ENCODE data around the gene NKX1-1. TPM values are rescaled to one million over a fixed set of nuclear protein-coding genes. Genes with fewer than 3 reads are reported as not detected.

NKX1-1 gene
- total RNA-seq, 1 donor from 2014 or later: not detected

- Mint-ChIP-seq H3K27ac (no peak overlapping the region), H3K27me3 (no peaks in the 10 kb centered on the region), H3K9me3 (peaks cover 10% of the 10 kb centered on the region), H3K4me1 (ENCODE audit: unreplicated experiment) (no peaks in the 10 kb centered on the region), H3K36me3 (peaks cover 18% of the 10 kb centered on the region), H3K4me3 (no peak overlapping the region)
- TF ChIP-seq, protein P1, sequence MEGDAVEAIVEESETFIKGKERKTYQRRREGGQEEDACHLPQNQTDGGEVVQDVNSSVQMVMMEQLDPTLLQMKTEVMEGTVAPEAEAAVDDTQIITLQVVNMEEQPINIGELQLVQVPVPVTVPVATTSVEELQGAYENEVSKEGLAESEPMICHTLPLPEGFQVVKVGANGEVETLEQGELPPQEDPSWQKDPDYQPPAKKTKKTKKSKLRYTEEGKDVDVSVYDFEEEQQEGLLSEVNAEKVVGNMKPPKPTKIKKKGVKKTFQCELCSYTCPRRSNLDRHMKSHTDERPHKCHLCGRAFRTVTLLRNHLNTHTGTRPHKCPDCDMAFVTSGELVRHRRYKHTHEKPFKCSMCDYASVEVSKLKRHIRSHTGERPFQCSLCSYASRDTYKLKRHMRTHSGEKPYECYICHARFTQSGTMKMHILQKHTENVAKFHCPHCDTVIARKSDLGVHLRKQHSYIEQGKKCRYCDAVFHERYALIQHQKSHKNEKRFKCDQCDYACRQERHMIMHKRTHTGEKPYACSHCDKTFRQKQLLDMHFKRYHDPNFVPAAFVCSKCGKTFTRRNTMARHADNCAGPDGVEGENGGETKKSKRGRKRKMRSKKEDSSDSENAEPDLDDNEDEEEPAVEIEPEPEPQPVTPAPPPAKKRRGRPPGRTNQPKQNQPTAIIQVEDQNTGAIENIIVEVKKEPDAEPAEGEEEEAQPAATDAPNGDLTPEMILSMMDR (conservative IDR thresholded peaks at IDR 0.05): no peak
- DNase-seq (ENCODE audit: extremely low spot score, unreplicated experiment): no peak
Measured at GRCh38 chr4:1384675-1385372, 21.4 kb downstream of the NKX1-1 start.

DNA sequence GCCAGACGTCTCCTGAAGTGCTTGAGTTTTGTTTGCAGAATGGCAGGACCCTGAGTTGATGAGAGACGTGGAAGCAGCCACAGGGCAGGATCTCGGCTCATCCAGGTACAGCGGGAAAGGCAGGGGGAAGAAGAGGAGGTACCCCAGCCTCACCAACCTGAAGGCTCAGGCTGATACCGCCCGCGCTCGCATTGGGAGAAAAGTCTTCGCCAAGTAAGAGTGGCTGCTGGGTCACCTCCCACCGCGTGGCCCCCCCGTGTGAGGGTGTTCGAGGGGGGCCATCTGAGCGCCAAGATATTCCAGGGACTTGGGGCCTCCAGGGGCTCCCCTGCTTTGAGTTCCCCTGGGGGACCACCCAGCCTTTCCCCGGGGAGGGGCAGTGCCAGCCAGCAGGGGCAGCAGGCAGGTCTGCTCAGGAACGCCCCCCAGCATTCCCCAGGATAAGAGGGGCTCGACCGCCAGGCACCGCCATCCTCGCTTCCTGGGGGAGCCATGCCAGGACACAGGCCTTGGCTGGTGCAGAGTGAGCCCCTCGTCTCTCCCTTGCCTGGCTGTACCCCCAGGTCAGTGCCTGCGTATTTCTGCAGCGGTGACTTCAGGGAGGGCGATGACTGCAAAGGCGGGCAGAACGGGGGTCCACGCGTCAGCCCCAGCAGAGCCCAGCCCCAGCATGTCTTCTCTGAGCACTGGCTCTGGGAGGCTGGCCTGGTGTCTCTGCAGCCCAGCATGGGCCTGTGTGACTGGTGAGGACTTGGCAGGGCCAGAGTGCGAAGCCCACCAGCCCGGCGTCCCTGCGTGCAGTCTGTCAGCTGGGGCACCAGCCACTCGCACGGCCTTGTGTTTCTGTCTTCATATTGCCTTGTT lies 22.3 kb downstream of the NKX1-1 start:
- Mint-ChIP-seq H3K27me3 (no peaks in the 10 kb centered on the region), H3K9me3 (peaks cover 10% of the 10 kb centered on the region), H3K36me3 (peaks cover 15% of the 10 kb centered on the region), H3K27ac (no peak overlapping the region), H3K4me3 (no peak overlapping the region), H3K4me1 (ENCODE audit: unreplicated experiment) (no peaks in the 10 kb centered on the region)
- TF ChIP-seq, protein P1 (conservative IDR thresholded peaks at IDR 0.05): no peak
- DNase-seq (ENCODE audit: extremely low spot score, unreplicated experiment): no peak

- no peak for DNase-seq (ENCODE audit: extremely low spot score, unreplicated experiment)
- H3K27ac Mint-ChIP-seq: no peak overlapping the region
- peaks cover 4% of the 10 kb centered on the region for H3K9me3 Mint-ChIP-seq
- no peaks in the 10 kb centered on the region for H3K4me1 Mint-ChIP-seq (ENCODE audit: unreplicated experiment)
- TF ChIP-seq, protein P1 (conservative IDR thresholded peaks at IDR 0.05): no peak
- no peaks in the 10 kb centered on the region for H3K27me3 Mint-ChIP-seq
- no peak overlapping the region for H3K4me3 Mint-ChIP-seq
- H3K36me3 Mint-ChIP-seq: peaks cover 9% of the 10 kb centered on the region
Measured at GRCh38 chr4:1382776-1383727, 23.2 kb downstream of the NKX1-1 start.

GRCh38 chr4:1381944-1382541 lies 24.2 kb downstream of the NKX1-1 start:
- H3K4me1 Mint-ChIP-seq (ENCODE audit: unreplicated experiment): no peaks in the 10 kb centered on the region
- H3K9me3 Mint-ChIP-seq: no peaks in the 10 kb centered on the region
- DNase-seq (ENCODE audit: extremely low spot score, unreplicated experiment): no peak
- no peak overlapping the region for H3K4me3 Mint-ChIP-seq
- H3K27ac Mint-ChIP-seq: no peak overlapping the region
- TF ChIP-seq, protein P1 (conservative IDR thresholded peaks at IDR 0.05): no peak
- peaks cover 3% of the 10 kb centered on the region for H3K36me3 Mint-ChIP-seq
- no peaks in the 10 kb centered on the region for H3K27me3 Mint-ChIP-seq

- TF ChIP-seq, protein P1 (conservative IDR thresholded peaks at IDR 0.05): no peak
- no peaks in the 10 kb centered on the region for H3K36me3 Mint-ChIP-seq
- no peaks in the 10 kb centered on the region for H3K27me3 Mint-ChIP-seq
- no peak overlapping the region for H3K27ac Mint-ChIP-seq
- no peaks in the 10 kb centered on the region for H3K4me1 Mint-ChIP-seq (ENCODE audit: unreplicated experiment)
- no peak for DNase-seq (ENCODE audit: extremely low spot score, unreplicated experiment)
- H3K9me3 Mint-ChIP-seq: no peaks in the 10 kb centered on the region
- H3K4me3 Mint-ChIP-seq: no peak overlapping the region
Measured at GRCh38 chr4:1381181-1381621, 25.0 kb downstream of the NKX1-1 start.
